ENCODE measurements around the gene CNEP1R1. TPM values are rescaled to one million over a fixed set of nuclear protein-coding genes. Genes with fewer than 3 reads are reported as not detected.
A peak's percentile ranks its signal among the peaks of the same experiment; 100 is the strongest.

Gene CNEP1R1
- total and polyA plus RNA-seq, 2 of the 8 experiments (the other 6 are each of a cell fraction or from before 2014, with no cell fraction given): 10.6 to 13.6 TPM

DNA sequence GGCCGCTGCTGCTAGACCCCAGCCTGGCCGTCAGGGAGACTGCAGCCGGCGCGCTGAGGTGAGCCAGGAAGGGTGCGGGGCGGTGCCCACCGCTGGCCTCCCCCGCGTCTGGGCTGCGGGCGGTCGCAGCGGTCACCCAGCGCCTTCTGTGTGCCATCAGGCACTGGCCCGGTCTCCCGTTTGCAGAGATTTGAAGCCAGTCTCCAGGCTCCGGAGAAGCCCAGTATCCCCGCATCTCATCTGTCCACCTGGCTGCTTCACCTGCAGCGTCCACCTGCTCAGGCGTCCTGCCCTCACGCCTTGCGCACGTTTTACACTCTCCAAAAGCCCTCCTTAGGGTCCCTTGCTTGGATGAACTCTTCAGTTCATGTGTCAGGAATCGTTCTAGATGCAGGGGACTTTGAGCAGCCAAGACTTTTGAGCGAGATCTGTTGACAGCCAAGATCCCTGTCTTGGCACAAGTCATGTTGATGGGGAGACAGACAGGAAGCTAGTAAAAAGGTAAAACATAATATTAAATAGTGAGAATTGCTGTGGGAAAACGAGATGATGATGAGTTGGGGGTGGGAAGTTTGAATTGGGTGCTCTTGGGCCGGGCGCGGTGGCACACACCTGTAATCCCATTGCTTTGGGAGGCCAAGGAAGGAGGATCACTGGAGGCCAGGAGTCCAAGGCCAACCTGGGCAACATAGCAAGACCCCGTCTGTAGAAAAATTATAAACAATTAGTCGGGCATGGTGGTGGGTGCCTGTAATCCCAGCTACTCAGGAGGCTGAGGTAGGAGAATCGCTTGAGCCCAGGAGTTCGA is 41.7 kb downstream of the CNEP1R1 start (continued):
- TF ChIP-seq, protein P1, sequence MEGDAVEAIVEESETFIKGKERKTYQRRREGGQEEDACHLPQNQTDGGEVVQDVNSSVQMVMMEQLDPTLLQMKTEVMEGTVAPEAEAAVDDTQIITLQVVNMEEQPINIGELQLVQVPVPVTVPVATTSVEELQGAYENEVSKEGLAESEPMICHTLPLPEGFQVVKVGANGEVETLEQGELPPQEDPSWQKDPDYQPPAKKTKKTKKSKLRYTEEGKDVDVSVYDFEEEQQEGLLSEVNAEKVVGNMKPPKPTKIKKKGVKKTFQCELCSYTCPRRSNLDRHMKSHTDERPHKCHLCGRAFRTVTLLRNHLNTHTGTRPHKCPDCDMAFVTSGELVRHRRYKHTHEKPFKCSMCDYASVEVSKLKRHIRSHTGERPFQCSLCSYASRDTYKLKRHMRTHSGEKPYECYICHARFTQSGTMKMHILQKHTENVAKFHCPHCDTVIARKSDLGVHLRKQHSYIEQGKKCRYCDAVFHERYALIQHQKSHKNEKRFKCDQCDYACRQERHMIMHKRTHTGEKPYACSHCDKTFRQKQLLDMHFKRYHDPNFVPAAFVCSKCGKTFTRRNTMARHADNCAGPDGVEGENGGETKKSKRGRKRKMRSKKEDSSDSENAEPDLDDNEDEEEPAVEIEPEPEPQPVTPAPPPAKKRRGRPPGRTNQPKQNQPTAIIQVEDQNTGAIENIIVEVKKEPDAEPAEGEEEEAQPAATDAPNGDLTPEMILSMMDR (IDR thresholded peaks at IDR 0.05; ENCODE audit: control extremely low read depth in 1 of 3, insufficient read depth in 1 of 3, low read depth in 1 of 3, low read length in 3 of 3): no peak
- no peak for TF ChIP-seq GABPA (IDR thresholded peaks at IDR 0.05; ENCODE audit: borderline replicate concordance, insufficient read depth, low read length)
- TF ChIP-seq SP2 (IDR thresholded peaks at IDR 0.05; ENCODE audit: low read length): no peak
- no peak for TF ChIP-seq KDM1A (IDR thresholded peaks at IDR 0.05; ENCODE audit: borderline replicate concordance, low read length)
- TF ChIP-seq BRCA1 (IDR thresholded peaks at IDR 0.05; ENCODE audit: low read depth, low read length): no peak
- peak; percentile 95 for TF ChIP-seq KDM4A (IDR thresholded peaks at IDR 0.05; ENCODE audit: low read depth, low read length, severe bottlenecking)
- no peak for TF ChIP-seq TCF12 (IDR thresholded peaks at IDR 0.05; ENCODE audit: low read depth, low read length)
- TF ChIP-seq, protein P2, sequence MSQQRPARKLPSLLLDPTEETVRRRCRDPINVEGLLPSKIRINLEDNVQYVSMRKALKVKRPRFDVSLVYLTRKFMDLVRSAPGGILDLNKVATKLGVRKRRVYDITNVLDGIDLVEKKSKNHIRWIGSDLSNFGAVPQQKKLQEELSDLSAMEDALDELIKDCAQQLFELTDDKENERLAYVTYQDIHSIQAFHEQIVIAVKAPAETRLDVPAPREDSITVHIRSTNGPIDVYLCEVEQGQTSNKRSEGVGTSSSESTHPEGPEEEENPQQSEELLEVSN (IDR thresholded peaks at IDR 0.05): no peak
- TF ChIP-seq EP300 (IDR thresholded peaks at IDR 0.05; ENCODE audit: borderline replicate concordance in 1 of 2, low read depth in 2 of 2, low read length in 2 of 2): no peak
- no peak for TF ChIP-seq SIRT6 (IDR thresholded peaks at IDR 0.05; ENCODE audit: low read length)
- no peak for TF ChIP-seq NRF1 (IDR thresholded peaks at IDR 0.05; ENCODE audit: low read depth, low read length)
- 0 out of 2 replicates have a peak, but pooled peaks have one; percentile 5 for TF ChIP-seq PHF8 (conservative IDR thresholded peaks at IDR 0.05; ENCODE audit: low read depth, low read length)
- TF ChIP-seq SIX5 (IDR thresholded peaks at IDR 0.05; ENCODE audit: low read depth, low read length): no peak
